D721Med (cell line): ENCODE results near the gene ERF.

Source experiments
- DNase-seq: peaks from one replicate; pipeline ENCODE4 v3.0.0; 2011; ENCODE audit warnings: low spot score; ENCODE audit not compliant: insufficient read length
- FAIRE-seq: peaks from 2 replicates; lab custom pipeline; 2011; peaks lifted over from hg19 to GRCh38; lab: Jason Lieb, UNC
- TF ChIP-seq, protein P1 (sequence below): IDR thresholded peaks from 2 replicates; pipeline ENCODE4 v1.5.1; 2012; ENCODE audit warnings: mild to moderate bottlenecking, control low read depth; ENCODE audit not compliant: insufficient read depth; ENCODE audit errors: missing control alignments

The ERF gene

GRCh38 chr19:42203700-42204099 lies 51.2 kb downstream of the ERF start:
- no peak for FAIRE-seq
- DNase-seq = no peak
- TF ChIP-seq, protein P1, sequence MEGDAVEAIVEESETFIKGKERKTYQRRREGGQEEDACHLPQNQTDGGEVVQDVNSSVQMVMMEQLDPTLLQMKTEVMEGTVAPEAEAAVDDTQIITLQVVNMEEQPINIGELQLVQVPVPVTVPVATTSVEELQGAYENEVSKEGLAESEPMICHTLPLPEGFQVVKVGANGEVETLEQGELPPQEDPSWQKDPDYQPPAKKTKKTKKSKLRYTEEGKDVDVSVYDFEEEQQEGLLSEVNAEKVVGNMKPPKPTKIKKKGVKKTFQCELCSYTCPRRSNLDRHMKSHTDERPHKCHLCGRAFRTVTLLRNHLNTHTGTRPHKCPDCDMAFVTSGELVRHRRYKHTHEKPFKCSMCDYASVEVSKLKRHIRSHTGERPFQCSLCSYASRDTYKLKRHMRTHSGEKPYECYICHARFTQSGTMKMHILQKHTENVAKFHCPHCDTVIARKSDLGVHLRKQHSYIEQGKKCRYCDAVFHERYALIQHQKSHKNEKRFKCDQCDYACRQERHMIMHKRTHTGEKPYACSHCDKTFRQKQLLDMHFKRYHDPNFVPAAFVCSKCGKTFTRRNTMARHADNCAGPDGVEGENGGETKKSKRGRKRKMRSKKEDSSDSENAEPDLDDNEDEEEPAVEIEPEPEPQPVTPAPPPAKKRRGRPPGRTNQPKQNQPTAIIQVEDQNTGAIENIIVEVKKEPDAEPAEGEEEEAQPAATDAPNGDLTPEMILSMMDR = no peak

GRCh38 chr19:42202290-42202880 lies 52.5 kb downstream of the ERF start:
- no peak for FAIRE-seq
- DNase-seq = no peak
- TF ChIP-seq, protein P1 = no peak

DNA sequence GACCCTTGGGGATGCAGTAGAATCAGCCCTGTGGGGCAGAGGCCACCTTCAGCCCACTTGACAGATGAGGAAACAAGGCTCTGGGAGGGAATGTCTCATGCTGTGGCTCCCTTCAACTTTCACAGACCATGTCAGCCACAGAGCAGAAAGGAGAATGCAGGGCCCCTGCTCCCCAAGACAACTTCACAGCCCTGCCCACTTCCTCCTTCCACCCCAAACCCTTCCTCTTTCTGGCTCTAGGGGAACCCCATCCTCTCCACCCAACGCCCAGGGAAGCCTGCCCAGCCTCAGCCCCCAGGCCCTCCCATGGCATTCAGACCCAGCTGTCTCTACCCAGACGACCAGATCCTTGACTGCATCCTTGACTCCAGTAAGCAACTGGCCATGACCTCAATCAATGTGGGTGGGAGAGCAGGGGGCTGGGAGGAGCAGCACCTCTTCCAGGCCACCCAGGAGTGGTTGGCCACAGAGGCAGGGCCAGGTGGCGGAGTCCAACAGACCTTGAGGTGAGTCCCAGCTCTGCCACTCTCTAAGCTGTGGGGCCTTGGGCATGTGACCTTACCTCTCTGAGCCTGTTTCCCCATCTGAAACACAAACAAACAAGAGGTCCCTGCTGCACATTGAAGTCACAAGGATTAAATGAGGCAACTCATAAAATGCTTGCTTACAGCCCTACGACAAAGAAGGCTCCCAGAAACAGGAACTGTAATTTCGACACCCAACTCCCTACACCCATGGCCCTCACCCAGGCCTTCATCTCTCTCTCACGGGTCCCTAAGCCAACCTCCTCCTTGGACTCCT lies 53.2 kb downstream of the ERF start:
- DNase-seq (no peak), FAIRE-seq (no peak)
- TF ChIP-seq, protein P1 = no peak

GRCh38 chr19:42200116-42200715 lies 54.7 kb downstream of the ERF start:
- FAIRE-seq = no peak
- TF ChIP-seq, protein P1 = no peak
- DNase-seq = no peak

GRCh38 chr19:42199440-42200115 lies 55.4 kb downstream of the ERF start:
- TF ChIP-seq, protein P1 = no peak
- DNase-seq = no peak
- FAIRE-seq = no peak

- no peak for FAIRE-seq
Measured at GRCh38 chr19:42198676-42199439, 56.1 kb downstream of the ERF start.

More at GRCh38 chr19:42198676-42199439, 56.1 kb downstream of the ERF start:
- TF ChIP-seq, protein P1 = no peak
- no peak for DNase-seq
